Activated CD4-positive, alpha-beta T cell treated with anti-CD3 and anti-CD28 coated beads for 48 hours (primary cell): ENCODE results near the gene LARP1.
"Not testable (repeated sequence)": the region's sequence is repeated elsewhere in the genome, so short reads cannot be mapped to it uniquely, and the experiment has no call there.

ENCODE experiments used
- DNase-seq: peaks from one replicate; pipeline ENCODE4 v3.0.0-alpha.2; 2020

Gene LARP1

GRCh38 chr5:154755361-154756008, at the start of gene LARP1:
TSS of gene LARP1 (plus strand) at chr5:154755377. CDS start at chr5:154755758, 381 bp downstream.
- DNase-seq: peak; percentile 36

DNA sequence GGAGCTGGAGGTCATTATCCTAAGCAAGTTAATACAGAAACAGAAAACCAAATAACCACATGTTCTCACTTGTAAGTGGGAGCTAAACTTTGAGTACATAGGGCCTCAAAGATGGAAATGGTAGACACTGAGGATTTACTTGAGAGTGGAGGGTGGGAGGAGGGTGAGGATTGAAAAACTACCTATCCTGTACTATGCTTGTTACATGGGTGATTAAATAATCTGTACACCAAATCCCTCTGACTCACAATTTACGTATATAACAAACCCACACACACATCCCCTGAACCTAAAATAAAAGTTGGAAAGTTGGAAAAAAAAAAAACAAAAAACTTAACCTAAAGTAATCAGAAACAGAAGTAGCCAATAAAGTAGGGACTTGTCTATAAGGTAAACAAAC, 48.8 kb upstream of the LARP1 start:
- no peak for DNase-seq

DNA sequence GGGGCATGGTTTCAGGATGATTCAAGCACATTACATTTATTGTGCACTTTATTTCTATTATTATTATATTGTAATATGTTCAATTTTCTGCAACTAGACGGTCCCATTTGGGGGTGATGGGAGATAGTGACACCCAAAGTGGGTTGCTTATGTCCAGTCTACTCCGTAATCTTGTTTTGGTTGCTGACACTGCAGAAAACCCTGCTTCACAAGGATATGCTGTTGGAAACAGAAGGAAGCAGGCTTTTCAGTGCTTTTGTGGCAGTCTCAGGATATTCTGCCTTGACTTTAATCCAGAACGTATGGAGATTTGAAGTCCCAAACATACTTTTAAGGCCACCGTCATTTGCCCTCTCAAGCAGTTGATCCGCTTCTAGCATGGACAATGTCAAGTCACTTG, 47.5 kb upstream of the LARP1 start:
- no peak for DNase-seq

DNA sequence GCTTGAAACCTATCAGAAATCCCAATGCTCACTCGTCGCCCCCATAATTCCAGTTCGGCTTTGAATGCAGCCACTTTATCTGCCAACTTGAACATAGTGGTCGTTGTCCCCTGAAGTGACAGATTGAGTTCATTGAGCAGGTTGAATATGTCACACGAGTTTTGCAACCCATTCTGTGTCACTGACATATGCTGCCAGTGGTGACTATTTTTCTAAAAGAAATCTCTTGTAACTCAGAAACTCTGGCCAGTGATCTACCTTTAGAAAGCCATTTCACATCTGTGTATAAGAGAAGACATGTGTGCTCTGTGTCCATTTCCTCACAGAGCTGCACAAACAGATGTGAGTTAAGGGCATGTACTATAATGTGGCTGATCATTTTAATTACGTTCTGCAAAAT, 47.0 kb upstream of the LARP1 start:
- no peak for DNase-seq

- DNase-seq: no peak
Observed at GRCh38 chr5:154708846-154709245, 46.3 kb upstream of the LARP1 start.

GRCh38 chr5:154709368-154710305, 45.5 kb upstream of the LARP1 start:
- DNase-seq: no peak

DNA sequence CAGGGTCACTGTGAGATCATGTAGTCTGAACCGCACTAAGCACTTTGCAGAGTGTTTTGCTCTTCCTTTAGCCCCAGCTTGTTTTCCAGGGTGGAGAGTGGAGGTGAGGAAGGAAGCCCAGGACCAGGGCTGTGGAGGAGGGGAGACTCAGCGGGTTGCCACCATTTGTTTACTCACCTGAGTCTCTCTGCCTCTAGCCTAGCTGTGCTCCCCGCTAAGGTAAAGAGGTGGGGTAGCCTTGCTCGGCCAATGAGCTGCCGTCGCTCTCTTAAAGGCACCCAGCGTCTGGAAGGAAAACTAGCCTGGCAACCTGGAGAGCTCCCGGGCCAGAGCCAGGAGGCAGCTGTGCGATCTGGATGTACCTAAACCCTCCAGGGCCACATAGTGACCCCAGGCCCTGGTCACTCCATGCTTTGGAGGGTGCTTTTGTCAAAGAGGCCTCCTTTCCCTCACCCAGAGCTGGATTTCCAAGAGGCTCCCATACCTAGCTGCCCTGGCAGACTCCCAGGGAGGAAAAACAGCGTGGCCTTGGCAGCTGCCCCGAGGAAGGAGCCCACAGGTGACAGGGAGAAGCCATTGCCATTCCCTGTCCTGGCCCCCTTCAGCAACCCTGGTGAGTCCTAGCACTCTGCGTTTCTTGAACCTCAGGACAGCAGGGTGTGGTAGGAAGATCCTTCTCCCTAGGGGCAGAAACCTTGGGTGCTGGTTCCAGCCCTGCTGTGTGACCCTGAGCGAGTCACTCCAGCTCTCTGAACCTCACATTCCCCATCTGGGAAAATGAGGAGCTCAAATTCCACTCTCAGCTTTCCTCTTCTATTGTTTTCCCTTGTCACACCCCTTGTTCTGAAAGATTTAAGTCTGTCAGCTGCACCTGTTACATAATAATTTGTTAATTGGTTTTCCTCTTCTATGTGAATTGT, 42.4 kb upstream of the LARP1 start:
- DNase-seq: no peak

GRCh38 chr5:154713615-154714125, 41.5 kb upstream of the LARP1 start:
- DNase-seq: no peak

GRCh38 chr5:154714266-154714986, 40.8 kb upstream of the LARP1 start:
- DNase-seq: peak; percentile 14

DNA sequence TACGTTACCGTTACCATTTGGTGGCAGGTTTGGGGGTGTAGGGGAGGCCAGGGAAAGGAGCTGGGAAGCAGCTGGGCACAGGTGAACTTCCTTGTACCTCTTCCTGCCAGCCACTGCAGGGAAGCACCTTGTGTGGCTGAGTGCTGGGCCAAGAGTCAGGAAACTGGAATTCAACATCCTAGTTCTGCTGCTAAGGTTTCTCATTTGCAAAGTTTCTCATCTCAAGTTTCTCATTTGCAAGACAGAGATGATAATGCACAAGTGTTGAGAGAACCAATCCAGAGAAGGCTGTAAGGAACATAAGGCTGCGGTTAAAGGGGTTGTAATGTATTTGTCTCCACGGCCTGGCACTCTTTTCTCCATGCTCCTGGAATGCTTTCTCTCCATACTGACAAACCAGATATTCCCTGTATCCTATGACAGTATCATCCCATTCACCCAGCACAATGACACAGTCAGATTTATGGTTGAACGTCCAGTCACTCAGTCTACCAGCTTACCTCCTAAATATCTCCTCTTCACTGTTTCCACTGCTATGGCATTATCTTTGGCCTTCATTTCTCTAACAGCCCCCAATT, 33.6 kb upstream of the LARP1 start:
- DNase-seq: no peak

DNA sequence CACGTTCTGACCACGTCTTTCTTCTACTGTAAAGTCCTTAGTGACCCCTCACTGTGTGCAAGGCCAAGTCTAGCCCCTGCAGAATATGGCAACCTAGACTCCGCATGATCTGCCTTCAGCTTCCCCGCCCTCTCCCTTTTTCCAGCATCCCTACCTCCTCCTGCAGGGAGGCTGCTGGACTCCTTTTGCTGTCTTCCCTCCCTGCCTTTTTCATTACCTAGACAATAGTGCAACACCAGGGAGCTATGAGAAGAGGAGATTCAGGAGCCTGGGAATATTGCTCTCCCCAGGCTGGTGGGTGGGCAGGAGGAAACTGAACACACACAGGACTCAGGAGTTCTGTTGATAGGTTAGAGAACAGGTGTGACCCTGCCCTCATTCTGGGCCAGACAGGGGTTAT, 33.1 kb upstream of the LARP1 start:
- no peak for DNase-seq

DNA sequence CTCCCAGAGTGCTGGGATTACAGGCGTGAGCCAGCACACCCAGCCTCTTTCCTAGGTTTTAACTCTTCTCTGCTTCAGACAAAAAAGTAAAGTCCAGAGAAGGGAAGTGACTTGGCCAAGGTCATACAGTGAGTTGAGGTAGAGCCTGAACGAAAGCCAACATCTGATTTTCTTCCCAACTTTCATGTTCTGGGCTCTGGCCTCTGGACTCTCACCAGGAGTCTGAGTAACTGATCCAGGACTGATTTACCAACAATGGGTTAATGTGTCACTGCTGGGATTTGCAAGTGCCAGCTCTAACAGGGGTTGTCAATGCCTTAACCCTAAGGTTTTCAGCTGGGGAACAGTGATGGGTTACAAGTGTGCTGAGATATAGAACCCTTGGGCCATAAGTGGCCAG, 32.2 kb upstream of the LARP1 start:
- no peak for DNase-seq

DNA sequence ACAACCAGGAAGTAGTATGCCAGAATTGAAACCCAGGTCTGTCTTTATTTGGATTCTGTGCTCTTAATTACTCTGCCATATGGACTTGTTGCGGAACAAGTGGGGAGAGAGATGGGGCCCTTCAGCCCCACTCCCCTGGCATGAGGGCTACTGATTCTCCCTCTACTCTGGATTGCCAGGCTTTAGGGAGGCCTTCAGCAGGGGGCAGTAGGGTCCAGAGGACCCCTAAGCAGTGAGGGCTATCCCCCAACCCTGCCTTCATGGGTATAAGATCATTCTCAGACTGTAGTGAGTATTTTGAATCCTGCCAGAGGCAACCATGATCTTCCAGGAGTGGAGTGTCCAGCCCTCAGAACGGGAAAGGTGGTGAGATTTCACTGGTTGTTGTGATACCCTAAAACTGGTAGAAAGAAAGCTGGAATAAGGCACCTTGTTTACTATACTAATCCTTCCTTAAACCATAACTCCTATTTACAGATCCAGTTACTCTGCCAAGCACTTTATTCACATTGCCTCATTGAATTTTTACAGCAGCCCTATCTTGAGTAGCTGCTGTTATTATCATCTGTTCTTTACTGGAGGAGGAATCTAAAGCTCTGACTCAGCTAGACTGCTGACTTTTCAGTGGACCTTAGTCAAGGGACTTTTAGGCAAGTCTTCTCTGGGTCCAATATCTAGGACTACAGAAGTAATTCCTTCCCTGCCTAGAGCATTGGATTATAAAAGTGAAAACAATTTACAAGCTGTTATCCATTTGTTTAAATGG, 31.3 kb upstream of the LARP1 start:
- no peak for DNase-seq

DNA sequence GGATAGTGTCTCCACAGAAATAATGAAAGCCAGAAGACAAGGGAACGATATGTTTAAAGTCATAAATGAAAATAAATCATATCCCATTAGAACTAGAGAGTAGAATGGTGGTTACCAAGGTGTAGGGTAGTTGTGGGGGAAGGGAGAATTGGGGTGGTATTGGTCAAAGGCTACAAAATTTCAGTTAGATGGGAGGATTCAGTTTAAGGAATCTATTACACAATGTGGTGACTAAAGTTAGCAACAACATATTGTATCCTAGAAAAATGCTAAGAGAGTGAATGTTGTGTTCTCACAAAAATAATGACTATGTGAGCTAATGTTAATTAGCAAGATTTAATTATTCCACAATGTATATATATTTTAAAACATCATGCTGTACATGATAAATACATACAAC, 27.8 kb upstream of the LARP1 start:
- DNase-seq: no peak

GRCh38 chr5:154728939-154729588, 26.1 kb upstream of the LARP1 start:
- DNase-seq: no peak

DNA sequence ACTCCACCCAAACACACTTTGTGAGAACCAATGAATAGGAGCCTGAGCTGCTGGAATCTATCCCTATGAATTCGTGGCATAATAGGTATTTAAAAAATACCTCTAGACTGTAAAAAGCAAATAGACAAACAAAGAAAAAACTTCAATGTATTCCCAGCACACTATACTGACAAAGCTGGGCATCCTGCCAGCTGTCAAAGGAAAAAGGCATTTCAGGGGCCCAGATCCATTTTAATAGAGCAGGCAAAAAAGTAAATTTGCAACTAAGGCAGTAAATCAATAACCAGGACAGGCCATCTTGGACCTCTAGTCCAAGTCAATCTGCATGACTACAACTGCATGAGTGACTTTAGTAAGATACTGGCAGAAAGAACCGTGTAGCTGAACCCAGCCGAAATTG, 25.6 kb upstream of the LARP1 start:
- DNase-seq: no peak

DNA sequence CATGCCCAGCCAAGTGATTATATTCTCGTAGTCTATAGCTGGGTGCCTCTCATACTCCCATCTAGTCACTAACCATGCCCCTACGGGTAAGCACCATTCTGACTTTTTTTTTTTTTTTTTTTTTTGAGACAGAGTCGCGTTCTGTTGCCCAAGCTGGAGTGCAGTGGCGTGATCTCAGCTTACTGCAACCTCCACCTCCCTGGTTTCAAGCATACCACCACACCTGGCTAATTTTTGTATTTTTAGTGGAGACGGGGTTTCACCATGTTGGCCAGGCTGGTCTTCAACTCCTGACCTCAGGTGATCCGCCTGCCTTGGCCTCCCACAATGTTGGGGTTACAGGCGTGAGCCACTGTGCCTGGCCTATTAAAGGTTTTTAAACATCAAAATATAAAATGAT, 24.4 kb upstream of the LARP1 start:
- DNase-seq: not testable (repeated sequence)

DNA sequence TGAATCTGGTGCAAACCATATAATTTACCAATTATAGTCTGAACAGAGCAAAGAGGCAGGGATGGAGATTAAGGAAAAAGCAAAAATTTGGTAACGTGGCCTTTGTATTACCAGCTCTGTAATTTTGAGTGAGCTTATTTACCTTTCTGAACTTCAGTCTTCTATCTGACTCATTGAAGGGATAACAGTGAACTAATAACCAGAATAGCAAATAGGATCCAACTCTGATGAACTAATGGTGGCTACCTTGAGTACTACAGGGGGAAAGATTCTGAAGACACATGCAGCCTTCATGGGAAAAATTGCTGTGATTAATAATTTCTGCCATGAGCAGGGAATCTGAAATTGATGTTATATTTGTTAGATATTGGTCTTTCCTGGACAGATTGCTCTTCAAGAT, 23.0 kb upstream of the LARP1 start:
- no peak for DNase-seq

- DNase-seq: no peak
Observed at GRCh38 chr5:154734370-154735248, 20.6 kb upstream of the LARP1 start.
